Endometrial microvascular endothelial cells (primary cell): Measurements from ENCODE around the gene ENOX1. TPM values are rescaled to one million over a fixed set of nuclear protein-coding genes. Genes with fewer than 3 reads are reported as not detected.

Experiments
- in situ Hi-C: cut with HindIII; loops from 2 replicates; pipeline ENCODE4 v1.10.0; 2017; ENCODE audit warnings: low sequenced_read_pairs, low pct_unique_long_range_greater_than_20kb; ENCODE audit errors: inconsistent ontology term
- total RNA-seq: library from RNA; depleted of rRNA; stranded (reverse); fragments of >200 nt; gene quantifications from one replicate; pipeline ENCODE4 v1.2.3, GENCODE V29; 2015; ENCODE audit errors: inconsistent ontology term

The ENOX1 gene
- total RNA-seq, 1 donor from 2014 or later, result not detected

DNA sequence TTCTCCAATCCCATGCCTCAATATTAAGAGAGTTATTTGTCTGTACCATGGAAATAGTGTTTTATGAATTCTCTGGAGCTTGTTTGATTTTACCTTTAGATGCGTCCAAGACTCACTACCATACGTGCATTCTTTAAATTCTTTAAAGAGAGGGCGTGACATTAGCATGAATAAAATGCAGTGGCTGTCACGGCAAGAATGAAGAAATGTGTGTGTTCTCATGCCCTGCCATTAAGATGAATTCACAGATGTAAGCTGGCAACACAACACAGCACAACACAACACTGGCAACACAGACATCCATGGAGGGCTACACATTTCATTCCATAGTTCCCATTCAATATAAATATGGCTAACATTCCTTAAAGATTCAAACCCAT lies 213.4 kb downstream of the ENOX1 start:
- in situ Hi-C loops, result no loop called here

GRCh38 chr13:43572656-43573360 lies 214.0 kb downstream of the ENOX1 start:
- in situ Hi-C loops, result no loop called here

- in situ Hi-C loops, result no loop called here
Observed at GRCh38 chr13:43569658-43570057, 217.1 kb downstream of the ENOX1 start.

GRCh38 chr13:43567608-43568007 lies 219.2 kb downstream of the ENOX1 start:
- in situ Hi-C loops, result no loop called here

GRCh38 chr13:43564952-43565351 lies 221.8 kb downstream of the ENOX1 start:
- in situ Hi-C loops, result no loop called here

GRCh38 chr13:43561081-43561480 lies 225.7 kb downstream of the ENOX1 start:
- in situ Hi-C loops, result no loop called here

GRCh38 chr13:43558939-43559338 lies 227.8 kb downstream of the ENOX1 start:
- in situ Hi-C loops, result no loop called here

- in situ Hi-C loops, result no loop called here
Observed at GRCh38 chr13:43558326-43558725, 228.4 kb downstream of the ENOX1 start.

GRCh38 chr13:43555667-43556066 lies 231.1 kb downstream of the ENOX1 start:
- in situ Hi-C loops, result no loop called here

- in situ Hi-C loops, result no loop called here
Observed at GRCh38 chr13:43551897-43552456, 234.8 kb downstream of the ENOX1 start.

DNA sequence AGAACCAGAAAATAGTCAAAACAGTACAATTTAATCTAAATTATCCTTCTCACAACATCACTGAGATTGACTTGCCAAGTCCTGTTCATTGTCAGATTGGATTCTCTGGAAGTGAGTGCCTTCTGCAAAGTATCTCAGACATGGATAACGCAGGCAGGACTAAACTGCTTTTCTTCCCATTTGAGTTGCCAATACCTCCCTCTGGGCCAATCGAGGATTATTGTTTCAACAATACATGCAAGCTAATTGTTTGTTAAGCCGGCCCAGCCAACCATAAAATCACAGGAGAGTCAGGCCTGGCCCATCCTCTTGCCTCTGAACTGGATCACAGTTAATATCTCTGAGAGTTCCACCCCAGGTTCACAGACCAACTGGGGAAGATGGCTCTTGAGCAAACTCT lies 240.0 kb downstream of the ENOX1 start:
- in situ Hi-C loops, result no loop called here

DNA sequence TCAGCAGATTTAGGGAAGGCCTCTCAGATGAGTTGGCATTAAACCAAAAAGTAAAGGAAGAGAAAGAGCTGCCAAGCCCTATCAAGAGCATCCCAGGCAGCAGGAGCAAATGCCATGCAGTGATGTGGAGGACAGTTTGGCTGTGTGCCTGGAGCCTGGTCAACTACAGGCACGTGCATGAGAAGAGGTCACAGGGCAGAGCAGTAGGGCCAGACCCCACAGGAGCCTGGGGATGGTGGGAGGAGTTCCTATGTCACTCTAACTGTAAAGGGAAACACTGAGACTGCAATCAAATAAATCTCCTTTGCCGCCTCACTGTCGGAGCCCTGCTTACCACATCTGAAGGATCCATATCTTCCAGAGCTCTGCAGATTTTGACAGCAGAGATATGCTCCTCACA lies 240.5 kb downstream of the ENOX1 start:
- in situ Hi-C loops, result no loop called here

GRCh38 chr13:43545317-43545874 lies 241.4 kb downstream of the ENOX1 start:
- in situ Hi-C loops, result no loop called here

DNA sequence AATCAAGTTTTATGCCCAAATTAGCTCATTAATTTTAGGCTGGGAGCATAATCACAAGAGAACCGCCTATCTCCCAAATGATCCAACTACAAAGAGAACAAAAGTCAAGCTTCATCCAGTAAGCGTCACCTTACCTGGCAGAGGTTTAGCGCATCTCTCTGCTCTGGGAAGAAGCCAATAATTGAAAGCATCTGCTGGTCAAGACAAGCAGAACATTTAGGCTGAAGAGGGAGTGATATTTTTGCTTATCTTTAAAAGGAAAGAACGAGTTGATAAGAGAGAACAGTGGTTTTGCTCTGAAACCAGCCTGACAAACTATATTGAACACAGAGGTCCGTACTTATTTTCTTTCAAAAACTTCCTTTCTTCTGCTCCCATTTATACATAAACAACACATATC lies 242.1 kb downstream of the ENOX1 start:
- in situ Hi-C loops, result no loop called here

- in situ Hi-C loops, result no loop called here
Observed at GRCh38 chr13:43544011-43544410, 242.8 kb downstream of the ENOX1 start.

DNA sequence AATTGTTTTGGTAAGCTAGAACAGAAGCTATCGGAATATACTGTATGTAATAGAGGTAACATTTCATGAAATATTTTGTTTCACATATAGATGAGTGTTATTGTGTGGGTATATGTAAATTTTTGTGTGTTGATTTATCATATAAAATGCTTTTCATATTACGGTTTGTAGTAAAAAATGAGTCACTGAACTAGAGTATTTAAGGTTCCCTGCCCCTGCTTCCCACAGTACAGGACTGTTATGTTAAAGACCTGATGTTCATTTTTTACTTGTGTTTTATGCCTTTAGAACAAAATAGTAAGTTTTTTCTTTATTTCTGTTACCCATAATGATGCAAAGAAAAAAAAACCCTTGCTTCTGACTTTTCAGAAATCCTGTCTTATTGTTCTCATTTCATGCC lies 243.4 kb downstream of the ENOX1 start:
- in situ Hi-C loops, result no loop called here

GRCh38 chr13:43537124-43537523 lies 249.6 kb downstream of the ENOX1 start:
- in situ Hi-C loops, result no loop called here

DNA sequence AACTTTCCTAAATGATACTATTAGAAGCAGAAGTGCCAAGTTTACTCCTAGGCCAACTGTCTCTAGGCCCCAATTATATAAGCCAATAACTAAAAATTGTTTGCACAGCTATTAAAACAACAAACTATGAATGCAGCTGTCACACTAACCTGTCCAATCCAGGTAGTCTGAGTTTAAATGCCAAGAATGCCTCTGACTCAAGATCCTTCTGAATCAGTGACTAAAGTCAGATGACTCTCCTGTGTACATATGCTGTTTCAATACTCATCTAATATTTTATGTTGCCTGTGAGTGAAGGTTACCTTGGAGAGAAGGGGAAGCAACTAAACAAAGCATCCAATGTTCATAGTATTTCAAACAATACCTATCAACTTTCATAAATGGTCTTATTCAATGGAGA lies 257.0 kb downstream of the ENOX1 start:
- in situ Hi-C loops, result no loop called here

GRCh38 chr13:43528992-43529391 lies 257.8 kb downstream of the ENOX1 start:
- in situ Hi-C loops, result no loop called here

GRCh38 chr13:43522788-43523187 lies 264.0 kb downstream of the ENOX1 start:
- in situ Hi-C loops, result no loop called here

DNA sequence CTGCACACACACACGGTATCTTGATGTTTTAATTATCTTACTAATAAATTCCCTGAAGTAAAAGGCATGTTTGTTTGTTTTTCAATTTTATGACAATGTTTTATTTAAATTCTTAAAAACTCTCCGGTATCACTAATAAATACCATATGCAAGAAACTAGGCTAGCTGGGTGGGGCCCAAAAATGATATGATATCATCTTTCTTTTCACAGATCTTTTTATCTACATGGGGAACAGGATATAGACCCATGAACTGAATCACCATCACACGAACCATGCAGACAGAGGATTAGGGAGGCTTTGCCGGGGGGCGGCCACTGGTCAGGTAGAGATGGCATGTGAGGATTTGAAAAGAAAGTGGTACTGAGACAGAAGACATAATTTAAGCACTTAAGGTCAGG lies 266.4 kb downstream of the ENOX1 start:
- in situ Hi-C loops, result no loop called here
